ENCODE results near the gene ATP6V0D1.

The ATP6V0D1 gene

GRCh38 chr16:67399749-67400704 is 80.9 kb downstream of the ATP6V0D1 start:
- Histone ChIP-seq H3K27me3 (ENCODE audit: insufficient read depth, low read length) (peaks cover 22% of the 10 kb centered on the region), H3K9me3 (ENCODE audit: insufficient read depth, low read depth, low read length) (no peaks in the 10 kb centered on the region), H3K27ac (ENCODE audit: low read depth, low read length) (no peak overlapping the region), H3K4me1 (ENCODE audit: insufficient read depth, low read length) (peaks cover 18% of the 10 kb centered on the region), H3K4me3 (ENCODE audit: low read length) (no peak overlapping the region), H3K36me3 (ENCODE audit: insufficient read depth, low read length) (no peaks in the 10 kb centered on the region), H3K9ac (ENCODE audit: low read depth, low read length) (no peak overlapping the region)
- 83% methylated on average over 19 of the region's 19 CpGs for WGBS

- Histone ChIP-seq H3K4me1 (ENCODE audit: insufficient read depth, low read length) (peaks cover 18% of the 10 kb centered on the region), H3K4me3 (ENCODE audit: low read length) (no peak overlapping the region), H3K27me3 (ENCODE audit: insufficient read depth, low read length) (peaks cover 30% of the 10 kb centered on the region), H3K9me3 (ENCODE audit: insufficient read depth, low read depth, low read length) (no peaks in the 10 kb centered on the region), H3K36me3 (ENCODE audit: insufficient read depth, low read length) (no peaks in the 10 kb centered on the region), H3K27ac (ENCODE audit: low read depth, low read length) (no peak overlapping the region), H3K9ac (ENCODE audit: low read depth, low read length) (no peak overlapping the region)
- 32% methylated on average over 42 of the region's 42 CpGs for WGBS
These were observed 81.7 kb downstream of the ATP6V0D1 start for GRCh38 chr16:67399218-67399733.

GRCh38 chr16:67398546-67399217 is 82.3 kb downstream of the ATP6V0D1 start:
- no peak overlapping the region for H3K9ac ChIP-seq (ENCODE audit: low read depth, low read length)
- H3K27me3 ChIP-seq (ENCODE audit: insufficient read depth, low read length): peaks cover 36% of the 10 kb centered on the region
- H3K4me1 ChIP-seq (ENCODE audit: insufficient read depth, low read length): peaks cover 18% of the 10 kb centered on the region
- no peak overlapping the region for H3K27ac ChIP-seq (ENCODE audit: low read depth, low read length)
- no peak overlapping the region for H3K4me3 ChIP-seq (ENCODE audit: low read length)
- no peaks in the 10 kb centered on the region for H3K9me3 ChIP-seq (ENCODE audit: insufficient read depth, low read depth, low read length)
- H3K36me3 ChIP-seq (ENCODE audit: insufficient read depth, low read length): no peaks in the 10 kb centered on the region
- WGBS: 91% methylated on average over 19 of the region's 19 CpGs

- H3K4me3 ChIP-seq (ENCODE audit: low read length): no peak overlapping the region
- H3K4me1 ChIP-seq (ENCODE audit: insufficient read depth, low read length): peaks cover 18% of the 10 kb centered on the region
- no peak overlapping the region for H3K9ac ChIP-seq (ENCODE audit: low read depth, low read length)
- peaks cover 43% of the 10 kb centered on the region for H3K27me3 ChIP-seq (ENCODE audit: insufficient read depth, low read length)
- H3K27ac ChIP-seq (ENCODE audit: low read depth, low read length): no peak overlapping the region
- WGBS: 91% methylated on average over 22 of the region's 22 CpGs
- no peaks in the 10 kb centered on the region for H3K9me3 ChIP-seq (ENCODE audit: insufficient read depth, low read depth, low read length)
- H3K36me3 ChIP-seq (ENCODE audit: insufficient read depth, low read length): no peaks in the 10 kb centered on the region
These were observed 83.0 kb downstream of the ATP6V0D1 start for GRCh38 chr16:67397812-67398545.

GRCh38 chr16:67397036-67397801 is 83.7 kb downstream of the ATP6V0D1 start:
- Histone ChIP-seq H3K36me3 (ENCODE audit: insufficient read depth, low read length) (no peaks in the 10 kb centered on the region), H3K9ac (ENCODE audit: low read depth, low read length) (no peak overlapping the region), H3K4me1 (ENCODE audit: insufficient read depth, low read length) (peaks cover 18% of the 10 kb centered on the region), H3K9me3 (ENCODE audit: insufficient read depth, low read depth, low read length) (no peaks in the 10 kb centered on the region), H3K27ac (ENCODE audit: low read depth, low read length) (no peak overlapping the region; the same call in 1 of the 2 replicates), H3K27me3 (ENCODE audit: insufficient read depth, low read length) (peaks cover 50% of the 10 kb centered on the region), H3K4me3 (ENCODE audit: low read length) (no peak overlapping the region)
- WGBS: 89% methylated on average over 15 of the region's 15 CpGs

- no peaks in the 10 kb centered on the region for H3K9me3 ChIP-seq (ENCODE audit: insufficient read depth, low read depth, low read length)
- H3K27me3 ChIP-seq (ENCODE audit: insufficient read depth, low read length): peaks cover 57% of the 10 kb centered on the region
- 16% methylated on average over 31 of the region's 31 CpGs for WGBS
- no peaks in the 10 kb centered on the region for H3K36me3 ChIP-seq (ENCODE audit: insufficient read depth, low read length)
- peak overlapping the region; percentile 38 for H3K4me3 ChIP-seq (ENCODE audit: low read length)
- peaks cover 18% of the 10 kb centered on the region for H3K4me1 ChIP-seq (ENCODE audit: insufficient read depth, low read length)
- no peak overlapping the region for H3K9ac ChIP-seq (ENCODE audit: low read depth, low read length)
- H3K27ac ChIP-seq (ENCODE audit: low read depth, low read length): no peak overlapping the region; the same call in 1 of the 2 replicates
These were observed 84.6 kb downstream of the ATP6V0D1 start for GRCh38 chr16:67396159-67397035.

GRCh38 chr16:67395458-67396158 is 85.3 kb downstream of the ATP6V0D1 start:
- Histone ChIP-seq H3K36me3 (ENCODE audit: insufficient read depth, low read length) (no peaks in the 10 kb centered on the region), H3K4me3 (ENCODE audit: low read length) (peak overlapping the region; percentile 38), H3K27ac (ENCODE audit: low read depth, low read length) (no peak overlapping the region), H3K9ac (ENCODE audit: low read depth, low read length) (no peak overlapping the region), H3K9me3 (ENCODE audit: insufficient read depth, low read depth, low read length) (no peaks in the 10 kb centered on the region), H3K4me1 (ENCODE audit: insufficient read depth, low read length) (peaks cover 18% of the 10 kb centered on the region), H3K27me3 (ENCODE audit: insufficient read depth, low read length) (peaks cover 58% of the 10 kb centered on the region)
- WGBS: 62% methylated on average over 13 of the region's 13 CpGs

- Histone ChIP-seq H3K9ac (ENCODE audit: low read depth, low read length) (no peak overlapping the region), H3K9me3 (ENCODE audit: insufficient read depth, low read depth, low read length) (no peaks in the 10 kb centered on the region), H3K36me3 (ENCODE audit: insufficient read depth, low read length) (no peaks in the 10 kb centered on the region), H3K27me3 (ENCODE audit: insufficient read depth, low read length) (peaks cover 58% of the 10 kb centered on the region), H3K4me1 (ENCODE audit: insufficient read depth, low read length) (peaks cover 18% of the 10 kb centered on the region), H3K4me3 (ENCODE audit: low read length) (no peak overlapping the region), H3K27ac (ENCODE audit: low read depth, low read length) (no peak overlapping the region)
- 83% methylated on average over 8 of the region's 10 CpGs for WGBS
These were observed 85.9 kb downstream of the ATP6V0D1 start for GRCh38 chr16:67395105-67395457.

- peak overlapping the region; percentile 30 for H3K9ac ChIP-seq (ENCODE audit: low read depth, low read length)
- H3K4me3 ChIP-seq (ENCODE audit: low read length): peak overlapping the region; percentile 41
- peaks cover 18% of the 10 kb centered on the region for H3K4me1 ChIP-seq (ENCODE audit: insufficient read depth, low read length)
- peaks cover 58% of the 10 kb centered on the region for H3K27me3 ChIP-seq (ENCODE audit: insufficient read depth, low read length)
- H3K36me3 ChIP-seq (ENCODE audit: insufficient read depth, low read length): no peaks in the 10 kb centered on the region
- no peak overlapping the region for H3K27ac ChIP-seq (ENCODE audit: low read depth, low read length)
- 7% methylated on average over 88 of the region's 88 CpGs for WGBS
- no peaks in the 10 kb centered on the region for H3K9me3 ChIP-seq (ENCODE audit: insufficient read depth, low read depth, low read length)
These were observed 86.5 kb downstream of the ATP6V0D1 start for GRCh38 chr16:67394155-67395104.

All from HUES64 (cell line).